Measurements from ENCODE around the gene C1orf232.

Gene C1orf232

DNA sequence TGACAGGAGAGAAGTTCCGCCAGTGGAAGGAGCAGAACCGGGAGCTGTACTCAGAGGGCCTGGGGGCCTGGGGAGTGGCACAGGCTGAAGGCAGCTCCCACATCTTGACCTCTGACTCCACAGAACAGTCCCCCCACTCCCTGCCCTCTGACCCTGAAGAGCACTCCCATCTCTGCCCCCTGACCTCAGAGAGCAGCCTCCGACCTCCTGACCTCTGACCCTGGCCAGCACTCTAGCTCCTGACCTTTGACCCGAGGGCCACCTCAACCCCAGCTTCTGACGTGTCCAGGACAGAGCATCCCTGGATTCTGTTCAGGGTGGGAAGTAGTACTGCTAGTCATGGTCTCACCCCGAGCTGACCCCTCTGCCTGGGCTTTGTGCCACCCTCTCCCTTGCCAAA, 20.6 kb upstream of the C1orf232 start:
- TF ChIP-seq CTCF (IDR thresholded peaks at IDR 0.05; ENCODE audit: low read length, missing control alignments): no peak
- DNase-seq (ENCODE audit: low read depth): no peak
- no peak overlapping the region for H3K4me3 ChIP-seq (replicated peaks; ENCODE audit: low read depth, low read length)

DNA sequence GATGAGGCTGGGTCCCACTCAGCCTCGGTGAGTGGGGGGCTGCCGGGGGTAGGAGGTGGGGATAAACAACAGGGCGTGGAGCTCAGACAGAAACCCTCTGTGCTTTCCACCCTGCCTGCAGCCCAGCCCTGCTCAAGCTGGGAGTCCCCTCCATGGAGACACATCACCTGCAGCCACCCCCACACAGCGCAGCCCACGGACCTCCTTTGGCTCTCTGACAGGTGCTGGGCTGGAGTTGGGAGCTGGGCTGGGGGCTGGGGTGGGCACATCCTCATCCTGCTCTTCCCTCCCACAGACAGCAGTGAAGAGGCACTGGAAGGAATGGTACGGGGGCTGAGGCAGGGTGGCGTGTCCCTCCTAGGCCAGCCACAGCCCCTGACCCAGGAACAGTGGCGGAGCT, 19.7 kb upstream of the C1orf232 start:
- no peak overlapping the region for H3K4me3 ChIP-seq (replicated peaks; ENCODE audit: low read depth, low read length)
- TF ChIP-seq CTCF (IDR thresholded peaks at IDR 0.05; ENCODE audit: low read length, missing control alignments): no peak
- no peak for DNase-seq (ENCODE audit: low read depth)

DNA sequence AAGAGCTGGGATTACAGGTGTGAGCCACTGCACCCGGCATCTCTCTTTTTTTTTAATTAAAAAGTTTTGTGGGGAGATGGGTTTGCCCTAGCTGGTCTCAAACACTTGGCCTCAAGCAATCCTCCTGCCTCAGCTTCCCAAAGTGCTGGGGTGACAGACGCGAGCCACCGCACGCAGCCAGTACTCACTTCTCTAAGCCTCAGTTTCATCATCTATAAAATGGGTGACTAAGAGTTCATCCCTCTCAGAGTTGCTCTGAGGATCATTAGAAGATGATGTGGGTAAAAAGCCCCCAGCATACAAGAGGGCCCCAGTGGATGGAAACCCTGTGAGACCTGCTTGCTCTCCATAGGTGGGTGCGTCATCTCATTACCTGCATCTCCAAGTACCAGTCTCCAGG, 19.1 kb upstream of the C1orf232 start:
- no peak for DNase-seq (ENCODE audit: low read depth)
- TF ChIP-seq CTCF (IDR thresholded peaks at IDR 0.05; ENCODE audit: low read length, missing control alignments): no peak
- no peak overlapping the region for H3K4me3 ChIP-seq (replicated peaks; ENCODE audit: low read depth, low read length)

GRCh38 chr1:26184883-26185282, 16.1 kb upstream of the C1orf232 start:
- H3K4me3 ChIP-seq (replicated peaks; ENCODE audit: low read depth, low read length): no peak overlapping the region
- no peak for TF ChIP-seq CTCF (IDR thresholded peaks at IDR 0.05; ENCODE audit: low read length, missing control alignments)
- no peak for DNase-seq (ENCODE audit: low read depth)

GRCh38 chr1:26184086-26184485, 15.3 kb upstream of the C1orf232 start:
- H3K4me3 ChIP-seq (replicated peaks; ENCODE audit: low read depth, low read length): no peak overlapping the region
- no peak for DNase-seq (ENCODE audit: low read depth)
- no peak for TF ChIP-seq CTCF (IDR thresholded peaks at IDR 0.05; ENCODE audit: low read length, missing control alignments)

GRCh38 chr1:26182383-26182696, 13.6 kb upstream of the C1orf232 start:
- DNase-seq (ENCODE audit: low read depth): no peak
- H3K4me3 ChIP-seq (replicated peaks; ENCODE audit: low read depth, low read length): no peak overlapping the region
- TF ChIP-seq CTCF (IDR thresholded peaks at IDR 0.05; ENCODE audit: low read length, missing control alignments): no peak

- DNase-seq (ENCODE audit: low read depth): no peak
- TF ChIP-seq CTCF (IDR thresholded peaks at IDR 0.05; ENCODE audit: low read length, missing control alignments): no peak
- no peak overlapping the region for H3K4me3 ChIP-seq (replicated peaks; ENCODE audit: low read depth, low read length)
These were observed 13.0 kb upstream of the C1orf232 start for GRCh38 chr1:26181586-26182382.

Data from fibroblast of pulmonary artery (primary cell).